Effector memory CD4-positive, alpha-beta T cell (primary cell): ENCODE data around the gene TRAF2.

Source experiments
- DNase-seq, 3 donors: peaks; one replicate each; pipeline ENCODE4 v3.0.0-alpha.2; 2020
- H3K27ac ChIP-seq: 2 replicates; pipeline ENCODE4 v1.7.0; 2013; ENCODE audit warnings: mild to moderate bottlenecking, low read length, moderate library complexity; ENCODE audit not compliant: insufficient read depth, poor library complexity, severe bottlenecking
- H3K27me3 ChIP-seq: replicated peaks from 2 replicates; pipeline ENCODE4 v1.7.0; 2013; ENCODE audit warnings: mild to moderate bottlenecking, low read length; ENCODE audit not compliant: insufficient read depth, control insufficient read depth, poor library complexity, severe bottlenecking
- H3K36me3 ChIP-seq: 2 replicates; pipeline ENCODE4 v1.7.0; 2013; ENCODE audit warnings: mild to moderate bottlenecking, low read length, moderate library complexity; ENCODE audit not compliant: control insufficient read depth, insufficient read depth
- H3K4me1 ChIP-seq: 2 replicates; pipeline ENCODE4 v1.7.0; 2013; ENCODE audit warnings: low read length, mild to moderate bottlenecking; ENCODE audit not compliant: control insufficient read depth, insufficient read depth, poor library complexity, severe bottlenecking
- H3K4me3 ChIP-seq: 2 replicates; pipeline ENCODE4 v1.7.0; 2013; ENCODE audit warnings: low read length, low read depth, mild to moderate bottlenecking; ENCODE audit not compliant: insufficient read depth, poor library complexity, severe bottlenecking
- H3K9me3 ChIP-seq: 2 replicates; pipeline ENCODE4 v1.7.0; 2013; ENCODE audit warnings: mild to moderate bottlenecking, low read length, moderate library complexity; ENCODE audit not compliant: control insufficient read depth

TRAF2 gene

GRCh38 chr9:136901516-136902258, 15.4 kb downstream of the TRAF2 start:
- H3K36me3 ChIP-seq: peaks cover 32% of the 10 kb centered on the region
- H3K4me3 ChIP-seq: peak overlapping the region; percentile 30
- peaks cover 21% of the 10 kb centered on the region for H3K4me1 ChIP-seq
- no peaks in the 10 kb centered on the region for H3K27me3 ChIP-seq
- peak overlapping the region; percentile 89 for H3K27ac ChIP-seq
- H3K9me3 ChIP-seq: no peaks in the 10 kb centered on the region
- DNase-seq: peak; percentile 53 to 66 (median 59)

- peaks cover 21% of the 10 kb centered on the region for H3K4me1 ChIP-seq
- H3K4me3 ChIP-seq: peak overlapping the region; percentile 30
- peaks cover 32% of the 10 kb centered on the region for H3K36me3 ChIP-seq
- H3K27ac ChIP-seq: peak overlapping the region; percentile 89
- DNase-seq: peak; percentile 82 to 88 (median 84)
- no peaks in the 10 kb centered on the region for H3K9me3 ChIP-seq
- no peaks in the 10 kb centered on the region for H3K27me3 ChIP-seq
These were observed 16.0 kb downstream of the TRAF2 start for GRCh38 chr9:136902259-136902821.

GRCh38 chr9:136903041-136903554, 16.8 kb downstream of the TRAF2 start:
- no peak for DNase-seq
- Histone ChIP-seq H3K4me1 (peaks cover 21% of the 10 kb centered on the region), H3K27ac (peak overlapping the region; percentile 89), H3K27me3 (no peaks in the 10 kb centered on the region), H3K36me3 (peaks cover 37% of the 10 kb centered on the region), H3K9me3 (no peaks in the 10 kb centered on the region), H3K4me3 (peak overlapping the region; percentile 15)

- Histone ChIP-seq H3K4me1 (peaks cover 21% of the 10 kb centered on the region), H3K36me3 (peaks cover 31% of the 10 kb centered on the region), H3K27ac (no peak overlapping the region), H3K9me3 (no peaks in the 10 kb centered on the region), H3K27me3 (no peaks in the 10 kb centered on the region), H3K4me3 (no peak overlapping the region)
- DNase-seq: no peak
These were observed 19.9 kb downstream of the TRAF2 start for GRCh38 chr9:136906266-136906665.

- H3K4me3 ChIP-seq: no peak overlapping the region
- H3K4me1 ChIP-seq: peaks cover 11% of the 10 kb centered on the region
- no peaks in the 10 kb centered on the region for H3K27me3 ChIP-seq
- DNase-seq: no peak
- no peaks in the 10 kb centered on the region for H3K9me3 ChIP-seq
- peaks cover 31% of the 10 kb centered on the region for H3K36me3 ChIP-seq
- H3K27ac ChIP-seq: peak overlapping the region; percentile 18
These were observed 20.9 kb downstream of the TRAF2 start for GRCh38 chr9:136907011-136907914.

- Histone ChIP-seq H3K4me3 (no peak overlapping the region), H3K27me3 (no peaks in the 10 kb centered on the region), H3K9me3 (no peaks in the 10 kb centered on the region), H3K27ac (no peak overlapping the region), H3K36me3 (peaks cover 44% of the 10 kb centered on the region), H3K4me1 (no peaks in the 10 kb centered on the region)
- DNase-seq: no peak
These were observed 24.0 kb downstream of the TRAF2 start for GRCh38 chr9:136910197-136910900.

GRCh38 chr9:136910901-136911245, 24.6 kb downstream of the TRAF2 start:
- no peak overlapping the region for H3K27ac ChIP-seq
- no peak overlapping the region for H3K4me3 ChIP-seq
- peaks cover 47% of the 10 kb centered on the region for H3K36me3 ChIP-seq
- DNase-seq: no peak
- H3K27me3 ChIP-seq: no peaks in the 10 kb centered on the region
- no peaks in the 10 kb centered on the region for H3K4me1 ChIP-seq
- H3K9me3 ChIP-seq: no peaks in the 10 kb centered on the region

GRCh38 chr9:136913701-136914438, 27.6 kb downstream of the TRAF2 start:
- H3K36me3 ChIP-seq: peaks cover 51% of the 10 kb centered on the region

More at GRCh38 chr9:136913701-136914438, 27.6 kb downstream of the TRAF2 start:
- DNase-seq: no peak
- Histone ChIP-seq H3K4me1 (no peaks in the 10 kb centered on the region), H3K9me3 (no peaks in the 10 kb centered on the region), H3K27me3 (no peaks in the 10 kb centered on the region), H3K4me3 (no peak overlapping the region), H3K27ac (no peak overlapping the region)
